ENCODE measurements around the gene MAFG. TPM values are rescaled to one million over a fixed set of nuclear protein-coding genes. Genes with fewer than 3 reads are reported as not detected.

MAFG gene
- total and polyA plus RNA-seq, 2 of the 13 experiments (the other 11 are each of a cell fraction or from before 2014, with no cell fraction given): 14.5 to 20.0 TPM

- no peak for TF ChIP-seq AHDC1 (CRISPR knock-in tag; IDR thresholded peaks at IDR 0.05; ENCODE audit: borderline replicate concordance)
- TF ChIP-seq SRF (IDR thresholded peaks at IDR 0.05; ENCODE audit: low read depth, low read length): no peak
- no peak for TF ChIP-seq PRDM4 (CRISPR knock-in tag; IDR thresholded peaks at IDR 0.05; ENCODE audit: borderline replicate concordance)
- peak; percentile 83 for TF ChIP-seq ZNF18 (CRISPR knock-in tag; IDR thresholded peaks at IDR 0.05; ENCODE audit: insufficient replicate concordance)
- TF ChIP-seq TEAD3 (CRISPR knock-in tag; optimal IDR thresholded peaks at IDR 0.05; ENCODE audit: borderline replicate concordance): peak; percentile 97
- TF ChIP-seq HIVEP1 (CRISPR knock-in tag; IDR thresholded peaks at IDR 0.05): peak; percentile 87
- no peak for TF ChIP-seq NR1H2 (CRISPR knock-in tag; IDR thresholded peaks at IDR 0.05; ENCODE audit: borderline replicate concordance, low read depth)
- TF ChIP-seq DNMT1 (CRISPR knock-in tag; IDR thresholded peaks at IDR 0.05): no peak
- no peak for TF ChIP-seq SETDB1 (CRISPR knock-in tag; IDR thresholded peaks at IDR 0.05; ENCODE audit: borderline replicate concordance)
- TF ChIP-seq ATAD3A (CRISPR knock-in tag; IDR thresholded peaks at IDR 0.05): no peak
- TF ChIP-seq ZNF143 (CRISPR knock-in tag; IDR thresholded peaks at IDR 0.05): peak; percentile 64
- TF ChIP-seq ZNF724P (CRISPR knock-in tag; IDR thresholded peaks at IDR 0.05; ENCODE audit: borderline replicate concordance): peak; percentile 67; the same call in 1 of the 2 replicates
- TF ChIP-seq SYNCRIP (IDR thresholded peaks at IDR 0.05; ENCODE audit: insufficient read depth, low read depth, low read length): no peak
- TF ChIP-seq REXO4 (CRISPR knock-in tag; IDR thresholded peaks at IDR 0.05; ENCODE audit: borderline replicate concordance): no peak
- TF ChIP-seq ZNF383 (CRISPR knock-in tag; IDR thresholded peaks at IDR 0.05; ENCODE audit: borderline replicate concordance): peak; percentile 40
- TF ChIP-seq KDM5B (CRISPR knock-in tag; IDR thresholded peaks at IDR 0.05; ENCODE audit: borderline replicate concordance): peak; percentile 57
- peak; percentile 52; the same call in 1 of the 2 replicates for TF ChIP-seq ZNF746 (CRISPR knock-in tag; IDR thresholded peaks at IDR 0.05)
- no peak for TF ChIP-seq SOX6 (IDR thresholded peaks at IDR 0.05)
- peak; percentile 97 for TF ChIP-seq SOX6 (CRISPR knock-in tag; IDR thresholded peaks at IDR 0.05)
- no peak for TF ChIP-seq ZNF570 (CRISPR knock-in tag; IDR thresholded peaks at IDR 0.05; ENCODE audit: borderline replicate concordance)
Observed at GRCh38 chr17:81909966-81910839, 17.3 kb downstream of the MAFG start (continued).

Data from HepG2 (cell line).